Measurements from ENCODE around the gene TXNDC15.
"Not testable (repeated sequence)": the region's sequence is repeated elsewhere in the genome, so short reads cannot be mapped to it uniquely, and the experiment has no call there.

The TXNDC15 gene

DNA sequence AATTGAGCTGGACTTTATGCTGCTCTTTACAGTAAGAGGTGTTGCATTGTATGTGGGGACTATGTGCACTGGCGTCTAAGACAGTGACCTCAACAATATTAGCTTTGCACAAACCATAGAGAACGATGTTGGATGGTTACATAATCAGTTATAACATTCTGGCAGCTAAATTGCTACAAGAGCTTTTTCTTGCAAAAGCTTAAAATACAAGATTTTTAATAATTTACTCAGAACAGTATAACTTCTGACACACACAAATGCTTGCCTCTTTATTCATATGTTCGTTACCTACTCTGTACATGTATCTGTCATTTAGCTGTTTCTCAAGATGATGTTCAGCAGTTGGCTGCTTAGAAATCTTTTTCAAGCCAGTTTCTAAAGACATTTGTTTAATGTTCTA, 16.8 kb upstream of the TXNDC15 start:
- TF ChIP-seq, protein P1, sequence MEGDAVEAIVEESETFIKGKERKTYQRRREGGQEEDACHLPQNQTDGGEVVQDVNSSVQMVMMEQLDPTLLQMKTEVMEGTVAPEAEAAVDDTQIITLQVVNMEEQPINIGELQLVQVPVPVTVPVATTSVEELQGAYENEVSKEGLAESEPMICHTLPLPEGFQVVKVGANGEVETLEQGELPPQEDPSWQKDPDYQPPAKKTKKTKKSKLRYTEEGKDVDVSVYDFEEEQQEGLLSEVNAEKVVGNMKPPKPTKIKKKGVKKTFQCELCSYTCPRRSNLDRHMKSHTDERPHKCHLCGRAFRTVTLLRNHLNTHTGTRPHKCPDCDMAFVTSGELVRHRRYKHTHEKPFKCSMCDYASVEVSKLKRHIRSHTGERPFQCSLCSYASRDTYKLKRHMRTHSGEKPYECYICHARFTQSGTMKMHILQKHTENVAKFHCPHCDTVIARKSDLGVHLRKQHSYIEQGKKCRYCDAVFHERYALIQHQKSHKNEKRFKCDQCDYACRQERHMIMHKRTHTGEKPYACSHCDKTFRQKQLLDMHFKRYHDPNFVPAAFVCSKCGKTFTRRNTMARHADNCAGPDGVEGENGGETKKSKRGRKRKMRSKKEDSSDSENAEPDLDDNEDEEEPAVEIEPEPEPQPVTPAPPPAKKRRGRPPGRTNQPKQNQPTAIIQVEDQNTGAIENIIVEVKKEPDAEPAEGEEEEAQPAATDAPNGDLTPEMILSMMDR (IDR thresholded peaks at IDR 0.05; ENCODE audit: extremely low read depth, missing control alignments): no peak
- no peak for DNase-seq (ENCODE audit: low spot score)

GRCh38 chr5:134864707-134865106, 9.5 kb upstream of the TXNDC15 start:
- DNase-seq (ENCODE audit: low spot score): no peak
- TF ChIP-seq, protein P1 (IDR thresholded peaks at IDR 0.05; ENCODE audit: extremely low read depth, missing control alignments): no peak

DNA sequence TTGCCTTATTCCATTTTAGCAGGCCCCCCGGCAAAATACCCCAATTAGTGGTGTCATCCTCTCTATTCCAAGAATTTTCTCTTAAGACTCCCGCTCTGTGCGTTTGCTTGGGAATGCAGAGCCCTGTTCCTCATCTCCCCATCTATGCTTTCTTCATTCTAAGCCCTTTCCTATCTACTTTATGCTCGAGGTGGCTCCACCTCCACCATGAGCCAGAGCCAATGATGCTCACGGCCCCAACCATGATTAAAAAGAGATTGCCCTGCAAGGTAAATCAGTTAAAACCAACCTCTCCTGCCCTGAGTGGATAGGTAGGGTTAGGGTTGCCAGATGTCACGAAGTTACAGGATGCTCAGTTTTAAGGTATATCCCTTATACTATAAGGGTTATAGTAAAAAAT, 677 bp upstream of the TXNDC15 start:
- TF ChIP-seq, protein P1 (IDR thresholded peaks at IDR 0.05; ENCODE audit: extremely low read depth, missing control alignments): no peak

GRCh38 chr5:134874831-134875655, 872 bp downstream of the TXNDC15 start:
- peak; percentile 59 for DNase-seq (ENCODE audit: low spot score)
- TF ChIP-seq, protein P1 (IDR thresholded peaks at IDR 0.05; ENCODE audit: extremely low read depth, missing control alignments): no peak

More for the DNA sequence above, 677 bp upstream of the TXNDC15 start:
- DNase-seq (ENCODE audit: low spot score): no peak

DNA sequence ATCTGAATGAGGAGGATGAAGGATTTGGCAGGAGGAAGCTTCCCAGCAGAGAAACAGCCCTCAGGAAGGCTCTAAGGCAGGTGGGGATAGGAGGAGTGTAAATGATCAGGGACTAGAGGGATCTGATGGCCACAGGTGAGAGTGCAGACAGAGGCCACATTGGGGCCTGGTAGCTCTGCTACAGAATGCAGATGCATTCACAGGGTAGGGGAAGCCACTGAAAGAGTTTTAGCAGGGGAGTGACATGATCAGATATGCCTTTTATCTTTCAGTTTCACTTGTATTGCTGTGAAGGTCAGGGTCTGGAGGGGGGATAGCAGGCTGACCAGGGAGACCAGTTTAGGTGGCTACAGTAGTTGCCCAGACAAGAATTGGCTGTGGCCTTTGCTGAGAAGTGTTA, 3.0 kb downstream of the TXNDC15 start:
- peak; percentile 83 for DNase-seq (ENCODE audit: low spot score)
- TF ChIP-seq, protein P1 (IDR thresholded peaks at IDR 0.05; ENCODE audit: extremely low read depth, missing control alignments): no peak

- TF ChIP-seq, protein P1 (IDR thresholded peaks at IDR 0.05; ENCODE audit: extremely low read depth, missing control alignments): no peak
- DNase-seq (ENCODE audit: low spot score): no peak
Measured at GRCh38 chr5:134878403-134878802, 4.2 kb downstream of the TXNDC15 start.

- TF ChIP-seq, protein P1 (IDR thresholded peaks at IDR 0.05; ENCODE audit: extremely low read depth, missing control alignments): no peak
- no peak for DNase-seq (ENCODE audit: low spot score)
Measured at GRCh38 chr5:134879456-134879855, 5.3 kb downstream of the TXNDC15 start.

GRCh38 chr5:134880937-134881336, 6.8 kb downstream of the TXNDC15 start:
- not testable (repeated sequence) for DNase-seq (ENCODE audit: low spot score)

- DNase-seq (ENCODE audit: low spot score): not testable (repeated sequence)
Measured at GRCh38 chr5:134881711-134882110, 7.5 kb downstream of the TXNDC15 start.

Measured in GM20000 (cell line).